Measurements from ENCODE around the gene ZNF622.

ZNF622 gene

DNA sequence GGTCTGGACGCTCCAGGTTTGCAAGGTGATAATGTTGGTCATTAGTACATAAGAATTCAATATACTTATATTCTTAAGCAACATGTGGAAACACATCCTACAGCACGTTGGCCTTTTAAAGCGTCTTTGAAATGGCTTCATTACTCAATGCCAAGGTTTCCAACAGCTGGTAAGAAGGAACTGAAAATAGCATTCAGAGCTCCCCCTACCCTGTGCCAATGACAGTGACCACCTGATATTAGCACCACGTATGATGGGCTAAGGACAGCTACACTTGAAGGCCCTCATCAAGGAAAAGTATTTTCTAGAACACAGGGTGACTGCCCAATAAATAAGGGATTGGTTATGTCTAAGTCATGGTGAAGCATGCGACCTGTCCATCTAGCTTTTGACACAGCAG is 9.9 kb downstream of the ZNF622 start:
- no peak overlapping the region for H3K4me2 ChIP-seq (ENCODE audit: low read length)
- H3K27me3 ChIP-seq (ENCODE audit: insufficient read depth, low read length) = no peaks in the 10 kb centered on the region
- H3K9ac ChIP-seq (ENCODE audit: low read length) = no peak overlapping the region
- H4K20me1 ChIP-seq (ENCODE audit: insufficient read depth, low read length) = no peaks in the 10 kb centered on the region
- peaks cover 10% of the 10 kb centered on the region; the same call in 1 of the 2 replicates for H3K79me2 ChIP-seq (ENCODE audit: insufficient read depth, low read length)
- no peak for TF ChIP-seq EZH2 (IDR thresholded peaks at IDR 0.05; ENCODE audit: borderline replicate concordance, low read length)
- TF ChIP-seq, protein P1, sequence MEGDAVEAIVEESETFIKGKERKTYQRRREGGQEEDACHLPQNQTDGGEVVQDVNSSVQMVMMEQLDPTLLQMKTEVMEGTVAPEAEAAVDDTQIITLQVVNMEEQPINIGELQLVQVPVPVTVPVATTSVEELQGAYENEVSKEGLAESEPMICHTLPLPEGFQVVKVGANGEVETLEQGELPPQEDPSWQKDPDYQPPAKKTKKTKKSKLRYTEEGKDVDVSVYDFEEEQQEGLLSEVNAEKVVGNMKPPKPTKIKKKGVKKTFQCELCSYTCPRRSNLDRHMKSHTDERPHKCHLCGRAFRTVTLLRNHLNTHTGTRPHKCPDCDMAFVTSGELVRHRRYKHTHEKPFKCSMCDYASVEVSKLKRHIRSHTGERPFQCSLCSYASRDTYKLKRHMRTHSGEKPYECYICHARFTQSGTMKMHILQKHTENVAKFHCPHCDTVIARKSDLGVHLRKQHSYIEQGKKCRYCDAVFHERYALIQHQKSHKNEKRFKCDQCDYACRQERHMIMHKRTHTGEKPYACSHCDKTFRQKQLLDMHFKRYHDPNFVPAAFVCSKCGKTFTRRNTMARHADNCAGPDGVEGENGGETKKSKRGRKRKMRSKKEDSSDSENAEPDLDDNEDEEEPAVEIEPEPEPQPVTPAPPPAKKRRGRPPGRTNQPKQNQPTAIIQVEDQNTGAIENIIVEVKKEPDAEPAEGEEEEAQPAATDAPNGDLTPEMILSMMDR (IDR thresholded peaks at IDR 0.05; ENCODE audit: low read length) = no peak
- no peaks in the 10 kb centered on the region for H3K4me1 ChIP-seq (ENCODE audit: insufficient read depth, low read length, severe bottlenecking)
- H3K9me3 ChIP-seq (ENCODE audit: low read length) = no peaks in the 10 kb centered on the region
- no peaks in the 10 kb centered on the region for H3K9me2 ChIP-seq (ENCODE audit: low read depth, low read length)
- H2AFZ ChIP-seq (ENCODE audit: low read length) = no peak overlapping the region
- no peaks in the 10 kb centered on the region for H3F3A ChIP-seq (ENCODE audit: insufficient read depth, low read length)
- no peak overlapping the region for H3K4me3 ChIP-seq (ENCODE audit: low read depth, low read length, poor library complexity, severe bottlenecking)
- H3K27ac ChIP-seq (ENCODE audit: low read depth, low read length, poor library complexity, severe bottlenecking) = no peak overlapping the region
- H3K36me3 ChIP-seq (ENCODE audit: insufficient read depth, low read length) = peaks cover 93% of the 10 kb centered on the region

DNA sequence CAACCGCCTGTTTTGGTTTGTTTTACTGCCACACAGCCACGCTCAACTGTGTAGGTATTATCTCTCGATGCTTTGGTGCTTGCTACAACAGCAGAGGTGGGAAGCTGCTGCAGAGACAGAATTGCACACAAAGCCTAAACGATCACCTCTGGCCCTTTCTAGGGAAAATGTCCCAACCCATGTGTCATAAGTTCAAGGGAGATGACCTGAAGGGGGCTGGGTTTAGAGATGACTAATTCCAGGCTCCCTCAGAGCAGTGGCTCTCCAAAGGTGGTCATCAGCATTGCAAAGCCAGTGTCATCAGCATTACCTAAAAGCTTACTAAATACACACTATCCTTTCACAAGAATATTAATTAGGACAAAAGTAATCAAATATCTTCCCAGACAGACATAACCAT is 10.9 kb downstream of the ZNF622 start:
- Histone ChIP-seq H2AFZ (ENCODE audit: low read length) (no peak overlapping the region), H4K20me1 (ENCODE audit: insufficient read depth, low read length) (no peaks in the 10 kb centered on the region), H3K79me2 (ENCODE audit: insufficient read depth, low read length) (peaks cover 9% of the 10 kb centered on the region; the same call in 1 of the 2 replicates), H3K4me2 (ENCODE audit: low read length) (no peak overlapping the region), H3K4me1 (ENCODE audit: insufficient read depth, low read length, severe bottlenecking) (no peaks in the 10 kb centered on the region), H3K9ac (ENCODE audit: low read length) (no peak overlapping the region), H3K9me3 (ENCODE audit: low read length) (no peaks in the 10 kb centered on the region), H3K4me3 (ENCODE audit: low read depth, low read length, poor library complexity, severe bottlenecking) (no peak overlapping the region), H3K9me2 (ENCODE audit: low read depth, low read length) (no peaks in the 10 kb centered on the region), H3K36me3 (ENCODE audit: insufficient read depth, low read length) (peaks cover 93% of the 10 kb centered on the region), H3K27ac (ENCODE audit: low read depth, low read length, poor library complexity, severe bottlenecking) (no peak overlapping the region), H3K27me3 (ENCODE audit: insufficient read depth, low read length) (no peaks in the 10 kb centered on the region), H3F3A (ENCODE audit: insufficient read depth, low read length) (no peaks in the 10 kb centered on the region)
- no peak for TF ChIP-seq EZH2 (IDR thresholded peaks at IDR 0.05; ENCODE audit: borderline replicate concordance, low read length)
- TF ChIP-seq, protein P1 (IDR thresholded peaks at IDR 0.05; ENCODE audit: low read length) = no peak

DNA sequence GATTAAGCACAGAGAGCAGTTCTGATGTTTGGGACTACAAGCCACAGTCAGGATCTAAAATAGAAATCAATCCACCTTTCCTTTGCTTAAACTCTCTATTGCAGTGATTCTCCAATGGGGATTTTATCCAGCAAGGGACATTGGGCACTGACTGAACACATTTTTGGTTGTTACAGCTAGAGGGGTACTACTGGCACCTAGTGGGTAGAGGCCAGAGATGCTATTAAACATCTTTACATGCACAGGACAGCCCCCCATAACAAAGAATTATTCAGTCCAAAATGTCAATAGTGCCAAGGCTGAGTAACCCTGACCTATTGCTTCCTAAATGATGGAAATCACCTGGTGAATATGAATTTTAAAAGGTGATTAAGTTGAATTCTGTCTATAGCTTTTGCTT is 12.0 kb downstream of the ZNF622 start:
- H3K4me3 ChIP-seq (ENCODE audit: low read depth, low read length, poor library complexity, severe bottlenecking) = no peak overlapping the region
- H3K36me3 ChIP-seq (ENCODE audit: insufficient read depth, low read length) = peaks cover 93% of the 10 kb centered on the region
- H3K79me2 ChIP-seq (ENCODE audit: insufficient read depth, low read length) = peaks cover 9% of the 10 kb centered on the region; the same call in 1 of the 2 replicates

More for the DNA sequence above, 12.0 kb downstream of the ZNF622 start:
- H3F3A ChIP-seq (ENCODE audit: insufficient read depth, low read length) = no peaks in the 10 kb centered on the region
- no peaks in the 10 kb centered on the region for H3K27me3 ChIP-seq (ENCODE audit: insufficient read depth, low read length)
- no peaks in the 10 kb centered on the region for H3K9me2 ChIP-seq (ENCODE audit: low read depth, low read length)
- H2AFZ ChIP-seq (ENCODE audit: low read length) = no peak overlapping the region
- no peaks in the 10 kb centered on the region for H3K9me3 ChIP-seq (ENCODE audit: low read length)
- H3K4me2 ChIP-seq (ENCODE audit: low read length) = no peak overlapping the region
- H3K9ac ChIP-seq (ENCODE audit: low read length) = no peak overlapping the region
- H3K27ac ChIP-seq (ENCODE audit: low read depth, low read length, poor library complexity, severe bottlenecking) = no peak overlapping the region
- no peak for TF ChIP-seq EZH2 (IDR thresholded peaks at IDR 0.05; ENCODE audit: borderline replicate concordance, low read length)
- TF ChIP-seq, protein P1 (IDR thresholded peaks at IDR 0.05; ENCODE audit: low read length) = no peak
- no peaks in the 10 kb centered on the region for H3K4me1 ChIP-seq (ENCODE audit: insufficient read depth, low read length, severe bottlenecking)
- H4K20me1 ChIP-seq (ENCODE audit: insufficient read depth, low read length) = no peaks in the 10 kb centered on the region
